Measurements from ENCODE around the gene FNDC8. TPM values are rescaled to one million over a fixed set of nuclear protein-coding genes. Genes with fewer than 3 reads are reported as not detected.
A peak's percentile ranks its signal among the peaks of the same experiment; 100 is the strongest.

Gene FNDC8
- total and polyA plus RNA-seq, 2 experiments from 2014 or later: not detected

DNA sequence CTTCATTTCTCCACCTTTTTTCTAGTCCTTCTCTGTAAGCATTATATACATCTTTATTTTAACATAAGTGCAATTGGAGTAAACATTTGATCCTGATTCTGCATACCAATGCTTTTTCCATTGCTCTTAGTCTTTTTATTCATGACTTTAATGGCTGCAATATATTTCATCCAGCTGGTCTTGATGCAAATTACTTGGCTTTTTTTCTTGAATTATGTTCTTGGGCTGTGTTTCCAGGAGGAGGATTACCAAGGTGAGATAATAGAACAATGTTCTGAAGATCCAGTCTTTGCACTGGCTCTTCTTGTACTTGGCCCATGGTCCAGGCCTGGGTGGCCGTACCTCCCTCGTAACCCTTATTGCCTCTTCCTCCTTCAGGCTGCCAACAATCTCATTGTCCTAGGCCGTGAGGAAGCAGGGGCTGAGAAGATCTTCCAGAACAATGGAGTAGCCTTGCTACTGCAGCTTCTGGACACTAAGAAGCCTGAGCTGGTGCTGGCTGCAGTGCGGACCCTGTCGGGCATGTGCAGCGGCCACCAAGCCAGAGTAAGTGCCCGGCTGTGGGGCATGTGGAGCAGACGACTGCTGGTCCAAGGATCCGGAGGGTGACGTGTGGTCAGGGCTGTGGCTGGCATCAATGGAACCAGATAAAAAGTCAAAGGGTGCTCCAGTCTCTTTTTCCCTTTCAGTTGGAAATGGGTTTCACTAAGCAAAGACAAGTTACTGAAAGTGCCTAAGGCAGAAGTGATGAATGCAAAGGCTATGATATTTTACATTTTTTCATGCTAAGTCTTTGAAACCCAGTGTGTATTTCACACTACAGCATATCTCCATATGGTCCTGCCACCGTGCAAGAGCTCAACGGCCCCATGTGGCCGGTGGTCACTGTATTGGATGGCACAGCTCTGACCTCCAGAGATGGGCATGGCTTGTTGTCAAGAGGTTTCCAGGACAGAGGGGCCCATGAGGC is 33.1 kb downstream of the FNDC8 start:
- Histone ChIP-seq H3K27ac (no peak overlapping the region), H3K36me3 (peaks cover 84% of the 10 kb centered on the region), H3K4me1 (ENCODE audit: low read depth) (peaks cover 10% of the 10 kb centered on the region), H3K4me3 (no peak overlapping the region), H3K9me3 (ENCODE audit: low read depth) (no peaks in the 10 kb centered on the region), H3K27me3 (no peaks in the 10 kb centered on the region)
- DNase-seq (ENCODE audit: low read depth in 1 of 2, low spot score in 1 of 2): no peak
- TF ChIP-seq, protein P1, sequence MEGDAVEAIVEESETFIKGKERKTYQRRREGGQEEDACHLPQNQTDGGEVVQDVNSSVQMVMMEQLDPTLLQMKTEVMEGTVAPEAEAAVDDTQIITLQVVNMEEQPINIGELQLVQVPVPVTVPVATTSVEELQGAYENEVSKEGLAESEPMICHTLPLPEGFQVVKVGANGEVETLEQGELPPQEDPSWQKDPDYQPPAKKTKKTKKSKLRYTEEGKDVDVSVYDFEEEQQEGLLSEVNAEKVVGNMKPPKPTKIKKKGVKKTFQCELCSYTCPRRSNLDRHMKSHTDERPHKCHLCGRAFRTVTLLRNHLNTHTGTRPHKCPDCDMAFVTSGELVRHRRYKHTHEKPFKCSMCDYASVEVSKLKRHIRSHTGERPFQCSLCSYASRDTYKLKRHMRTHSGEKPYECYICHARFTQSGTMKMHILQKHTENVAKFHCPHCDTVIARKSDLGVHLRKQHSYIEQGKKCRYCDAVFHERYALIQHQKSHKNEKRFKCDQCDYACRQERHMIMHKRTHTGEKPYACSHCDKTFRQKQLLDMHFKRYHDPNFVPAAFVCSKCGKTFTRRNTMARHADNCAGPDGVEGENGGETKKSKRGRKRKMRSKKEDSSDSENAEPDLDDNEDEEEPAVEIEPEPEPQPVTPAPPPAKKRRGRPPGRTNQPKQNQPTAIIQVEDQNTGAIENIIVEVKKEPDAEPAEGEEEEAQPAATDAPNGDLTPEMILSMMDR (IDR thresholded peaks at IDR 0.05; ENCODE audit: low read depth, low read length): no peak

DNA sequence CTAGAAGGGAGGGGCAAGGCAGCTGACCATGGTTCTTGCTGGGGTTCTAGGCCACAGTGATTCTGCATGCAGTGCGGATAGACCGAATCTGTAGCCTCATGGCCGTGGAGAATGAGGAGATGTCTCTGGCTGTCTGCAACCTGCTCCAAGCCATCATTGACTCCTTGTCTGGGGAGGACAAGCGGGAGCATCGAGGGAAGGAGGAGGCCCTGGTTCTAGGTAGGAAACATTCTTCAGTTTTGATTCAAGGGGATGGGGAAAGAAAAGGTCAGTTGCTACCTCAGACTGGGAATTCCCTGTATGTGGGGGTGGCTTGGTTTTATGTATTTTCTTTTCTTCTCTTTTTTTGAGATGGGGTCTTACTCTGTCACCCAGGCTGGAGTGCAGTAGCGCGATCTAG is 33.8 kb downstream of the FNDC8 start:
- no peaks in the 10 kb centered on the region for H3K9me3 ChIP-seq (ENCODE audit: low read depth)
- DNase-seq (ENCODE audit: low read depth in 1 of 2, low spot score in 1 of 2): no peak
- TF ChIP-seq, protein P1 (IDR thresholded peaks at IDR 0.05; ENCODE audit: low read depth, low read length): no peak
- no peak overlapping the region for H3K4me3 ChIP-seq
- peaks cover 90% of the 10 kb centered on the region for H3K36me3 ChIP-seq
- H3K4me1 ChIP-seq (ENCODE audit: low read depth): peaks cover 2% of the 10 kb centered on the region
- no peak overlapping the region for H3K27ac ChIP-seq
- no peaks in the 10 kb centered on the region for H3K27me3 ChIP-seq

DNA sequence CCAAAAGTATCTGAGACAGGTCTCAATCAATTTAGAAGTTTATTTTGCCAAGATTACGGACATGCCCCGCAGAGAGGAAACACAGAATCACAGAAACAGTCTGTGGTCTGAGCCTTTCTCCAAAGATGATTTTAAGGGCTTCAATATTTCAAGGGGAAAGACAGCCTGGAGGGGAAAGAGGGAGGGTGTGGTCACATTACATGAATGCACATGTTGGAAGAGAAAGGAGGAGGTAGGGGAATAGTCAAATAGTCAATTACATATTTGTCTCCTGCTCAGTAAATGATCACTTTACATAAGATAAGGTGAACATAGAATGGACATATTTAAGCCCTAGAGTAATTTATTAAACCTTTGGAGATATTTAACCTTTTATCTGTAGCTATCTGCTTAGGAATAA is 38.5 kb downstream of the FNDC8 start:
- no peak for DNase-seq (ENCODE audit: low read depth in 1 of 2, low spot score in 1 of 2)
- TF ChIP-seq, protein P1 (IDR thresholded peaks at IDR 0.05; ENCODE audit: low read depth, low read length): no peak
- Histone ChIP-seq H3K27ac (no peak overlapping the region), H3K36me3 (peaks cover 82% of the 10 kb centered on the region), H3K4me3 (no peak overlapping the region), H3K9me3 (ENCODE audit: low read depth) (no peaks in the 10 kb centered on the region), H3K4me1 (ENCODE audit: low read depth) (no peaks in the 10 kb centered on the region), H3K27me3 (no peaks in the 10 kb centered on the region)

DNA sequence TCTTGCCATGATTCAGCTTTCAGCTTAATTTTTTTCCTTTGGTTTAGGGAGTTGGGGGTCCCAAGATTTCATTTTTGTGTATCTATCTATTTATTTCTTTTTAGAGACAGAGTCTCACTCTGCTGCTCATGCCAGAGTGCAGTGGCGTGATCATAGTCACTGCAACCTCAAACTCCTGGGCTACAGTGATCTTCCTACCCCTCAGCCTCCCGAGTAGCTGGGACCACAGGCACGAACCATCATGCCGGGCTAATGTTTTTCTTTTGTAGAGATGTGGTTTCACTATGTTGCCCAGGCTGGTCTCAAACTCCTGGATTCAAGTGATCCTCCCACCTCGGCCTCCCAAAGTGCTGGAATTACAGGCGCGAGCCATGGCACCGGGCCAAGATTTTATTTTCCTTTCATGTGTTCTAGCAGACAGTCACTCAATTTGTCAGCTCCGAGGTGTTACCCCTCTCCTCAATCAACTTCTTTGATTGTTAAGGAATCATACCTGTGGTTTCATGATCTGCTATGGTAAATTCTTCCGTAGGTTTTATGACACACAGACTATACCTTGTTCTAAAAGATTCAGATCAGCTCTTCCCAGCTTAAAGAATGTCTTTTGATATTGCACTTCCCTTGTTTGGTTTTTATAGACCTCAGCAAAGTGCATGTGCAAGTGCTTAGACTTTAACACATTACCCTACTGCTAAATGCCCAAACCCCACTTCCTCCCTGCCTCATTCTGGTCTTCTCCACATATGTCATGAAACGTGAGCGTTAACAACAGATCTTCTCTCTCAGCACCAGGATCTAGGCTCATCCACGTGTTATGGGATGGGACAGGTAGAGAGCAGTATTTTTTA is 39.2 kb downstream of the FNDC8 start:
- TF ChIP-seq, protein P1 (IDR thresholded peaks at IDR 0.05; ENCODE audit: low read depth, low read length): no peak
- DNase-seq (ENCODE audit: low read depth in 1 of 2, low spot score in 1 of 2): no peak
- H3K9me3 ChIP-seq (ENCODE audit: low read depth): no peaks in the 10 kb centered on the region
- H3K27ac ChIP-seq: no peak overlapping the region
- no peaks in the 10 kb centered on the region for H3K27me3 ChIP-seq
- no peak overlapping the region for H3K4me3 ChIP-seq
- H3K36me3 ChIP-seq: peaks cover 82% of the 10 kb centered on the region
- H3K4me1 ChIP-seq (ENCODE audit: low read depth): no peaks in the 10 kb centered on the region

DNA sequence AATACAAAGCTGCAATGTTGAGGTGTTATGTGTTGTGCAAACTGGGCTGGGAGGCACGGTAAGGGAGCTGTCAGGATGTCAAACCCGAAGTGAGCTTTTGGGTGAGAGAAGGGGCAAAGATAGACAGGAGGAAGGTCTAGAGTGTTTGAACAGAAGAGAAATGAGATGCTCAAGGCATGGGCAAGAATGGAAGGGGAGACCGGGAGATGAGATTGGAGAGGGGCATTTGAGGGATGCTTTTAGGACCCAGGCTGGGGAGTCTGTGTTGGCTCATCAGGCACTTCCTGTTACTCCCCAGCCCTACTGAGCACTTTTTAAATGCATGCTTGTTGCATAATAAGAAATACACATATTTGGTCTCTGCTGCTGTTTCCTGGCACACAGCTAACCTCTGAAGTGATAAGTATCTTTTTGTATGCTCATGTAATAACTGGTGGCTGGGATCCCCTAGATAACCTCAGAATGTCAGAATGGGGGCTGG is 39.9 kb downstream of the FNDC8 start:
- Histone ChIP-seq H3K27me3 (no peaks in the 10 kb centered on the region), H3K4me1 (ENCODE audit: low read depth) (no peaks in the 10 kb centered on the region), H3K4me3 (no peak overlapping the region), H3K9me3 (ENCODE audit: low read depth) (no peaks in the 10 kb centered on the region), H3K27ac (no peak overlapping the region), H3K36me3 (peaks cover 80% of the 10 kb centered on the region)
- TF ChIP-seq, protein P1 (IDR thresholded peaks at IDR 0.05; ENCODE audit: low read depth, low read length): no peak
- peak in 1 of 2 donors; percentile 34 for DNase-seq (ENCODE audit: low read depth in 1 of 2, low spot score in 1 of 2)
